Psoas muscle (tissue), 8 donors: Measurements from ENCODE around the gene CCDC137. TPM values are rescaled to one million over a fixed set of nuclear protein-coding genes. Genes with fewer than 3 reads are reported as not detected.
A peak's percentile ranks its signal among the peaks of the same experiment; 100 is the strongest.

ENCODE experiments used
- ATAC-seq, 4 donors: fragments of 200-7000 bp; cut with Tn5 transposase; one replicate each; pipeline ENCODE4 v1.9.1; 2020; ENCODE audit warnings: moderate library complexity in 3 of 4, mild to moderate bottlenecking in 2 of 4
- DNase-seq, 2 donors: peaks; one replicate each; pipeline ENCODE4 v3.0.0-alpha.2; 2020
- H3K27ac ChIP-seq: fragments of 200-600 bp; one replicate; pipeline ENCODE4 v1.8.0; 2022
- H3K27me3 ChIP-seq, 3 donors: fragments of 200-600 bp in 1 of 3; one replicate each; pipeline versions ENCODE4 v1.6.1 to v1.8.0; 2013 to 2022; ENCODE audit warnings: low read length in 2 of 3, mild to moderate bottlenecking in 2 of 3, moderate library complexity in 1 of 3; ENCODE audit not compliant: insufficient read depth in 3 of 3
- H3K36me3 ChIP-seq, 2 donors: fragments of 200-600 bp in 1 of 2; one replicate each; pipeline versions ENCODE4 v1.6.1 to v1.8.0; 2013 to 2022; ENCODE audit warnings: low read depth in 1 of 2, mild to moderate bottlenecking in 1 of 2, moderate library complexity in 1 of 2; ENCODE audit not compliant: insufficient read depth in 1 of 2
- H3K4me1 ChIP-seq: fragments of 200-600 bp; one replicate; pipeline ENCODE4 v1.8.0; 2022
- H3K4me3 ChIP-seq: fragments of 200-600 bp; one replicate; pipeline ENCODE4 v1.8.0; 2022; ENCODE audit warnings: mild to moderate bottlenecking
- H3K9me3 ChIP-seq: fragments of 200-600 bp; one replicate; pipeline ENCODE4 v1.8.0; 2022
- CTCF ChIP-seq: fragments of 200-600 bp; IDR thresholded peaks from one replicate; pipeline ENCODE4 v1.8.0; 2022; ENCODE audit warnings: antibody characterized with exemption
- WGBS, 3 donors: extraction: QIAGEN DNeasy Blood & Tissue Kit; methylation state at CpG; one replicate each; pipeline versions ENCODE4 v1.1.6 to v1.1.7; 2013; 5-methylcytosine and 5-hydroxymethylcytosine counted together
- intact Hi-C, 2 donors: fragments of 100-400 bp; cut with DNase I; formaldehyde crosslinking; loops; one replicate each; pipeline versions ENCODE4 v1.11.0 to v1.14.2; 2022
- polyA plus RNA-seq, 3 donors: library from polyadenylated mRNA; stranded (reverse); fragments of 200-250 nt; gene quantifications; one replicate each; pipeline ENCODE4 v1.2.3, GENCODE V29; 2013
- total RNA-seq, 4 donors: library from RNA; stranded (reverse); fragmentation: NEBNext Ultra II Directional in 2 of 4; extraction: Animal tissue kit (Norgen Biotek cat#: 25700) in 2 of 4; gene quantifications; one replicate each; pipeline versions ENCODE4 v1.2.1 to v1.2.4, GENCODE V29; 2021 to 2023
- donor health status: healthy with polysubstance abuse.
- donor health status: DM: no; HTN: no; CAD: no; lungs with moderate emphysema.
- donor health status: Bipolar disorder and iron deficiency.
- donor health status: healthy.
- donor health status: DM: yes; HTN: yes; CAD: no.
- donor health status: DM: no; HTN: no; CAD: no.
- donor health status: DM: no; HTN: no; CAD: no.
- donor health status: DM: yes; HTN: yes; CAD: no.

The CCDC137 gene
- total and polyA plus RNA-seq, 7 donors = 4.8 to 47.4 (median 11.3) TPM

- intact Hi-C loops = no loop called here
- Histone ChIP-seq H3K4me3 (no peak overlapping the region), H3K9me3 (no peaks in the 10 kb centered on the region), H3K27ac (peak overlapping the region; percentile 78), H3K36me3 (peaks cover 1 to 99% of the 10 kb centered on the region in 2 donors), H3K27me3 (no peaks in the 10 kb centered on the region), H3K4me1 (peaks cover 20% of the 10 kb centered on the region)
- no peak for TF ChIP-seq CTCF
- no peak for ATAC-seq
- WGBS, 3 donors = 79 to 86% (median 79%) methylated on average over 40 of the region's 40 CpGs
- DNase-seq = no peak
Observed at GRCh38 chr17:81696218-81696941, 29.8 kb downstream of the CCDC137 start.

GRCh38 chr17:81697261-81698044, 30.9 kb downstream of the CCDC137 start:
- Histone ChIP-seq H3K36me3 (peaks cover 4 to 93% of the 10 kb centered on the region in 2 donors), H3K27me3 (no peaks in the 10 kb centered on the region), H3K27ac (peak overlapping the region; percentile 78), H3K4me1 (peaks cover 29% of the 10 kb centered on the region), H3K9me3 (no peaks in the 10 kb centered on the region), H3K4me3 (no peak overlapping the region)
- ATAC-seq = peak; percentile 27 to 73 (median 72)
- DNase-seq = no peak
- intact Hi-C loops = no loop called here
- WGBS, 3 donors = 59 to 72% (median 59%) methylated on average over 23 to 25 of the region's 25 CpGs
- TF ChIP-seq CTCF = no peak

DNA sequence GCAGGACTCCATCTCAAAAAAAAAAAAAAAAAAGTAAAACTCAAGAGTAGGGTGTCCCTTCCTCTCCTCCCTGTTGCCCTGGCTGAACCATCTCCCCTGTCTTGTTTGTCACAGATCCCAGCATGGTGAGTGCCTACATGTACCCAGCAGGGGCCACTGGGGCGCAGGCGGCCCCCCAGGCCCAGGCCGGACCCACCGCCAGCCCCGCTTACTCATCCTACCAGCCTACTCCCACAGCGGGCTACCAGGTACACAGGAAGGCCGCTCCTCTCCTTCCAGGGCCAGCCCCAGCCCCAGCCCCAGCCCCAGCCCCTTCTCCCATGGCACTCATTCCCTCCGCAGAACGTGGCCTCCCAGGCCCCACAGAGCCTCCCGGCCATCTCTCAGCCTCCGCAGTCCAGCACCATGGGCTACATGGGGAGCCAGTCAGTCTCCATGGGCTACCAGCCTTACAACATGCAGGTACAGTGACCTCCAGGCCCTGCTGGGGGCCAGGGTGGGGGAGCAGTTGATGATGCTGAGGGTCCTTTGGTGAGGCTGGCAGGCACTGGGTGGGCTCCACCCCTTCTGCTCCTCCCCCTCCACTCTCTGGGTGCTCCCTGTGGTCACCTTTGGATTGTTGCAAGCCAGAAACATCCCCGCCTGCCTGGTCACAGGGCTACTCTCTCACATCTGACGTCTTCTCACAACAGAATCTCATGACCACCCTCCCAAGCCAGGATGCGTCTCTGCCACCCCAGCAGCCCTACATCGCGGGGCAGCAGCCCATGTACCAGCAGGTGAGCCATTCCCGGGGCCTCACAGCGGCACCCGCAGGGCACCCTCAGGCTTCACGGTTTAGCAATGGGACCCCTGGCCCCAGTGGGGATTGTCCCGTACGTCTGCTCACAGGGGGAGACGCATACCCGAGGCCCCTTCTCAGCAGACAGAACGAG, 34.1 kb downstream of the CCDC137 start:
- H3K36me3 ChIP-seq = peaks cover 4 to 75% of the 10 kb centered on the region in 2 donors
- ATAC-seq (no peak), DNase-seq (no peak)
- no peaks in the 10 kb centered on the region for H3K9me3 ChIP-seq
- peaks cover 37% of the 10 kb centered on the region for H3K4me1 ChIP-seq
- 81 to 84% (median 82%) methylated on average over 25 of the region's 25 CpGs for WGBS, 3 donors
- no peak overlapping the region for H3K27ac ChIP-seq
- intact Hi-C loops = no loop called here
- no peak for TF ChIP-seq CTCF
- H3K27me3 ChIP-seq = no peaks in the 10 kb centered on the region
- peak overlapping the region; percentile 86 for H3K4me3 ChIP-seq

- Histone ChIP-seq H3K27me3 (no peaks in the 10 kb centered on the region), H3K27ac (peak overlapping the region; percentile 94), H3K4me3 (peak overlapping the region; percentile 86), H3K4me1 (peaks cover 37% of the 10 kb centered on the region), H3K9me3 (no peaks in the 10 kb centered on the region), H3K36me3 (peaks cover 4 to 74% of the 10 kb centered on the region in 2 donors)
- no peak for TF ChIP-seq CTCF
- ATAC-seq = no peak
- 65 to 71% (median 66%) methylated on average over 22 to 23 of the region's 23 CpGs for WGBS, 3 donors
- intact Hi-C loops = no loop called here
- DNase-seq = no peak
Observed at GRCh38 chr17:81701288-81702071, 34.9 kb downstream of the CCDC137 start.
